Natural killer cell (primary cell): Measurements from ENCODE around the gene TTC34. TPM values are rescaled to one million over a fixed set of nuclear protein-coding genes. Genes with fewer than 3 reads are reported as not detected.

Source experiments
- ATAC-seq, 3 donors: fragments of 150-1000 bp in 2 of 3; fragments of 200-7000 bp in 1 of 3; cut with Tn5 transposase; 1 replicate in 1 of 3; 2 replicates in 2 of 3; pipeline ENCODE4 v1.10.0; 2021; ENCODE audit warnings: mild to moderate bottlenecking in 2 of 3, moderate library complexity in 2 of 3
- DNase-seq, 2 donors: peaks; one replicate each; pipeline versions ENCODE4 v3.0.0 to v3.0.0-alpha.2; 2013 to 2021; ENCODE audit warnings: mixed read lengths in 1 of 2
- H3K27ac ChIP-seq: one replicate; pipeline ENCODE4 v1.5.1; 2013; ENCODE audit warnings: mild to moderate bottlenecking, low read length
- H3K27me3 ChIP-seq: one replicate; pipeline ENCODE4 v1.6.1; 2013; ENCODE audit warnings: low read length; ENCODE audit not compliant: control insufficient read depth, insufficient read depth
- H3K36me3 ChIP-seq: one replicate; pipeline ENCODE4 v1.6.1; 2013; ENCODE audit warnings: low read length; ENCODE audit not compliant: control insufficient read depth, insufficient read depth
- H3K4me1 ChIP-seq: one replicate; pipeline ENCODE4 v1.6.1; 2013; ENCODE audit warnings: low read length; ENCODE audit not compliant: control insufficient read depth, insufficient read depth
- H3K4me3 ChIP-seq: one replicate; pipeline ENCODE4 v1.5.1; 2013; ENCODE audit warnings: low read length
- H3K9me3 ChIP-seq: one replicate; pipeline ENCODE4 v1.6.1; 2013; ENCODE audit warnings: low read length; ENCODE audit not compliant: control insufficient read depth, insufficient read depth
- H3K27ac Mint-ChIP-seq, 2 donors: one replicate each; pipeline ENCODE4 v1.8.0; 2022; ENCODE audit warnings: mild to moderate bottlenecking in 2 of 2, mixed read lengths in 2 of 2, moderate library complexity in 1 of 2
- H3K27me3 Mint-ChIP-seq, 2 donors: one replicate each; pipeline ENCODE4 v1.8.0; 2022; ENCODE audit warnings: low read depth in 2 of 2, mixed read lengths in 2 of 2
- H3K36me3 Mint-ChIP-seq: one replicate; pipeline ENCODE4 v1.8.0; 2022; ENCODE audit warnings: mixed read lengths
- H3K4me1 Mint-ChIP-seq, 2 donors: one replicate each; pipeline ENCODE4 v1.8.0; 2022; ENCODE audit warnings: mixed read lengths in 2 of 2
- H3K4me3 Mint-ChIP-seq: one replicate; pipeline ENCODE4 v1.8.0; 2022; ENCODE audit warnings: mild to moderate bottlenecking, moderate library complexity, mixed read lengths
- H3K9me3 Mint-ChIP-seq, 2 donors: one replicate each; pipeline ENCODE4 v1.8.0; 2022; ENCODE audit warnings: mixed read lengths in 2 of 2
- CTCF ChIP-seq: fragments of 200-600 bp; IDR thresholded peaks from one replicate; pipeline ENCODE4 v1.8.0; 2022; ENCODE audit warnings: antibody characterized with exemption
- WGBS: methylation state at CpG from one replicate; pipeline ENCODE4 v1.1.7; 2013; ENCODE audit warnings: missing lambda C conversion rate; ENCODE audit not compliant: insufficient coverage; 5-methylcytosine and 5-hydroxymethylcytosine counted together
- intact Hi-C: fragments of 100-400 bp; cut with micrococcal nuclease; formaldehyde crosslinking; loops from one replicate; pipeline ENCODE4 v1.14.2; 2022
- total RNA-seq, 4 donors: library from RNA; stranded (reverse); fragments of 120-200 nt in 1 of 4; gene quantifications; one replicate each; pipeline versions ENCODE4 v1.2.3 to v1.2.4, GENCODE V29; 2013 to 2022

The TTC34 gene
- total RNA-seq, 3 donors from 2014 or later (not counting 1 experiment from before 2014, with no cell fraction given) = 0.80 to 1.4 (median 1.2) TPM

GRCh38 chr1:2606396-2606880, 195.1 kb downstream of the TTC34 start:
- ATAC-seq (no peak), DNase-seq (no peak)
- 85% methylated on average over 14 of the region's 15 CpGs for WGBS
- H3K27me3 Mint-ChIP-seq = peaks cover 8% of the 10 kb centered on the region in 2 donors
- Histone ChIP-seq H3K4me3 (no peak overlapping the region), H3K27ac (no peak overlapping the region), H3K36me3 (no peaks in the 10 kb centered on the region), H3K9me3 (no peaks in the 10 kb centered on the region), H3K27me3 (no peaks in the 10 kb centered on the region), H3K4me1 (no peaks in the 10 kb centered on the region)
- H3K27ac Mint-ChIP-seq = no peak overlapping the region
- no peak for TF ChIP-seq CTCF
- no peak overlapping the region for H3K4me3 Mint-ChIP-seq
- H3K4me1 Mint-ChIP-seq = no peaks in the 10 kb centered on the region
- intact Hi-C loops = no loop called here
- H3K36me3 Mint-ChIP-seq = no peaks in the 10 kb centered on the region
- no peaks in the 10 kb centered on the region for H3K9me3 Mint-ChIP-seq

- Histone ChIP-seq H3K27ac (no peak overlapping the region), H3K4me3 (no peak overlapping the region), H3K9me3 (no peaks in the 10 kb centered on the region), H3K27me3 (no peaks in the 10 kb centered on the region), H3K4me1 (no peaks in the 10 kb centered on the region), H3K36me3 (no peaks in the 10 kb centered on the region)
- ATAC-seq (no peak), DNase-seq (no peak)
- Mint-ChIP-seq H3K9me3 (no peaks in the 10 kb centered on the region), H3K27ac (no peak overlapping the region), H3K4me1 (no peaks in the 10 kb centered on the region), H3K36me3 (no peaks in the 10 kb centered on the region), H3K27me3 (peaks cover 8 to 12% of the 10 kb centered on the region in 2 donors), H3K4me3 (no peak overlapping the region)
- 90% methylated on average over 46 of the region's 48 CpGs for WGBS
- intact Hi-C loops = no loop called here
- TF ChIP-seq CTCF = no peak
These were observed 195.7 kb downstream of the TTC34 start for GRCh38 chr1:2605509-2606395.

GRCh38 chr1:2604844-2605508, 196.5 kb downstream of the TTC34 start:
- TF ChIP-seq CTCF = no peak
- DNase-seq (no peak), ATAC-seq (no peak)
- no peaks in the 10 kb centered on the region for H3K27me3 ChIP-seq
- no peaks in the 10 kb centered on the region for H3K4me1 ChIP-seq
- WGBS = 83% methylated on average over 14 of the region's 14 CpGs
- Mint-ChIP-seq H3K9me3 (no peaks in the 10 kb centered on the region), H3K27ac (no peak overlapping the region), H3K36me3 (no peaks in the 10 kb centered on the region), H3K4me1 (no peaks in the 10 kb centered on the region), H3K4me3 (no peak overlapping the region), H3K27me3 (peaks cover 8 to 12% of the 10 kb centered on the region in 2 donors)
- H3K4me3 ChIP-seq = no peak overlapping the region
- intact Hi-C loops = no loop called here
- no peaks in the 10 kb centered on the region for H3K9me3 ChIP-seq
- H3K27ac ChIP-seq = no peak overlapping the region
- no peaks in the 10 kb centered on the region for H3K36me3 ChIP-seq
